ENCODE results near the gene GIMAP8. TPM values are rescaled to one million over a fixed set of nuclear protein-coding genes. Genes with fewer than 3 reads are reported as not detected.
"Not testable (repeated sequence)": the region's sequence is repeated elsewhere in the genome, so short reads cannot be mapped to it uniquely, and the experiment has no call there.

Gene GIMAP8
- polyA plus RNA-seq, 1 experiment, result not detected

- no peak overlapping the region for H3K4me3 ChIP-seq (ENCODE audit: low read depth, low read length)
- TF ChIP-seq CTCF (IDR thresholded peaks at IDR 0.05; ENCODE audit: low read depth, low read length), result no peak
- no peak for DNase-seq (ENCODE audit: low read depth, low spot score)
- ChIA-PET POLR2A (no interaction called here), CTCF (no interaction called here)
- peaks cover 10% of the 10 kb centered on the region for H3K9me3 ChIP-seq (ENCODE audit: control insufficient read depth, insufficient read depth, low read length)
- no peak overlapping the region for H3K27ac ChIP-seq (ENCODE audit: low read depth, low read length)
- no peaks in the 10 kb centered on the region for H3K27me3 ChIP-seq (ENCODE audit: control insufficient read depth, insufficient read depth, low read length)
Observed at GRCh38 chr7:150520145-150520544, 69.7 kb downstream of the GIMAP8 start.

- H3K27ac ChIP-seq (ENCODE audit: low read depth, low read length); H3K9me3 ChIP-seq (ENCODE audit: control insufficient read depth, insufficient read depth, low read length); POLR2A ChIA-PET; H3K4me3 ChIP-seq (ENCODE audit: low read depth, low read length); H3K27me3 ChIP-seq (ENCODE audit: control insufficient read depth, insufficient read depth, low read length); CTCF ChIA-PET; DNase-seq (ENCODE audit: low read depth, low spot score): not testable (repeated sequence)
Observed at GRCh38 chr7:150522931-150523330, 72.5 kb downstream of the GIMAP8 start.

- POLR2A ChIA-PET, result no interaction called here
- no peak for DNase-seq (ENCODE audit: low read depth, low spot score)
- Histone ChIP-seq H3K9me3 (ENCODE audit: control insufficient read depth, insufficient read depth, low read length) (peaks cover 10% of the 10 kb centered on the region), H3K4me3 (ENCODE audit: low read depth, low read length) (no peak overlapping the region), H3K27ac (ENCODE audit: low read depth, low read length) (no peak overlapping the region), H3K27me3 (ENCODE audit: control insufficient read depth, insufficient read depth, low read length) (no peaks in the 10 kb centered on the region)
- no peak for TF ChIP-seq CTCF (IDR thresholded peaks at IDR 0.05; ENCODE audit: low read depth, low read length)
- CTCF ChIA-PET, result no interaction called here
Observed at GRCh38 chr7:150524018-150524417, 73.6 kb downstream of the GIMAP8 start.

Other genes starting within 250 kb of the GIMAP8 start
- gene LRRC61, start 127.3 kb upstream of the GIMAP8 start, polyA plus RNA-seq (2011; rRNA removed), result 0.17 and 0.57 TPM in 2 replicates
- gene ACTR3C, start 127.1 kb upstream of the GIMAP8 start, polyA plus RNA-seq (2011; rRNA removed), result 0.31 and 0.36 TPM in 2 replicates
- gene RARRES2, start 109.0 kb upstream of the GIMAP8 start, polyA plus RNA-seq (2011; rRNA removed), result 6.7 and 7.0 TPM in 2 replicates
- 28.4 and 38.3 TPM in 2 replicates for gene REPIN1, start 81.8 kb upstream of the GIMAP8 start, polyA plus RNA-seq (2011; rRNA removed)
- 2.2 and 3.0 TPM in 2 replicates for gene ZNF775, start 71.3 kb upstream of the GIMAP8 start, polyA plus RNA-seq (2011; rRNA removed)
- not detected in 2 replicates for gene GIMAP7, start 64.2 kb downstream of the GIMAP8 start, polyA plus RNA-seq (2011; rRNA removed)
- gene GIMAP4, start 116.8 kb downstream of the GIMAP8 start, polyA plus RNA-seq (2011; rRNA removed), result not detected in 2 replicates
- gene GIMAP6, start 181.8 kb downstream of the GIMAP8 start, polyA plus RNA-seq (2011; rRNA removed), result not detected in 2 replicates
- gene GIMAP2, start 235.1 kb downstream of the GIMAP8 start, polyA plus RNA-seq (2011; rRNA removed), result 0.10 and 0.11 TPM in 2 replicates

Measured in AG04450 (cell line).